Activated gamma-delta T cell (primary cell): ENCODE measurements around the gene MYADML2.
"Not testable (repeated sequence)": the region's sequence is repeated elsewhere in the genome, so short reads cannot be mapped to it uniquely, and the experiment has no call there.

Source experiments
- DNase-seq: peaks from one replicate; lab custom pipeline; 2025; lab: John Stamatoyannopoulos, UW

The MYADML2 gene

DNA sequence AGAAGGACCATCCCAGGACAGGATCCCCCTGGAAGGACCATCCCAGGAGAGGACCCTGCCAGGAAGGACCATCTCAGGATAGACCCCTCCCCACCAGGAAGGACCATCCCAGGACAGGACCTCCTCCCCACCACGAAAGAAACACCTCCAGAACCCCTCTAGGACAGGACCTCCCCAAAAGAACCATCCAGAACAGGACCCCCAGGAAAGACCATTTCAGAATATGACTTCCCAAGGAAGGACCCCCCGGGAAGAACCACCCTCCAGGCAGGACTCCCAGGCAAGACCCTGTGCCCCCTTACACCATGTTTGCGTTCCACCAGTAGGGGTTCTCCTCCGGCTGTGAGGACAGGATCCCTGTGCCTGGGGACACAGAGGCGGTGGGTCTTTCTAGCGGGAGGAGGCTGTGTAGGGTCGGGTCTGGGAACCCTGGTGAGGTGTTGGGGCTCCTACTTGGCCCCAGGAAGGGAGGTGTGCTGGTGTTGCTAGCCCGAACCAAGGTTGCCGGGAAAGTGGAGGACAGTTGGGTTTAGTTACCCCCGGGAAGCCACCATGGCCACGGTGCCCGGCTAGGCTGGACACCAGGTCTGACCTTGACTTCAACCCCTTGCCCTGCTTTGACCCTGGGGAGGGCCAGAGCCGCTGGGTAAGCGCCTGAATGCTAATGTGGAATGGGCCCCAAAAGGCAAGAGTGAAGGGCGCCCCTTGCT, 11.8 kb upstream of the MYADML2 start:
- DNase-seq = no peak

DNA sequence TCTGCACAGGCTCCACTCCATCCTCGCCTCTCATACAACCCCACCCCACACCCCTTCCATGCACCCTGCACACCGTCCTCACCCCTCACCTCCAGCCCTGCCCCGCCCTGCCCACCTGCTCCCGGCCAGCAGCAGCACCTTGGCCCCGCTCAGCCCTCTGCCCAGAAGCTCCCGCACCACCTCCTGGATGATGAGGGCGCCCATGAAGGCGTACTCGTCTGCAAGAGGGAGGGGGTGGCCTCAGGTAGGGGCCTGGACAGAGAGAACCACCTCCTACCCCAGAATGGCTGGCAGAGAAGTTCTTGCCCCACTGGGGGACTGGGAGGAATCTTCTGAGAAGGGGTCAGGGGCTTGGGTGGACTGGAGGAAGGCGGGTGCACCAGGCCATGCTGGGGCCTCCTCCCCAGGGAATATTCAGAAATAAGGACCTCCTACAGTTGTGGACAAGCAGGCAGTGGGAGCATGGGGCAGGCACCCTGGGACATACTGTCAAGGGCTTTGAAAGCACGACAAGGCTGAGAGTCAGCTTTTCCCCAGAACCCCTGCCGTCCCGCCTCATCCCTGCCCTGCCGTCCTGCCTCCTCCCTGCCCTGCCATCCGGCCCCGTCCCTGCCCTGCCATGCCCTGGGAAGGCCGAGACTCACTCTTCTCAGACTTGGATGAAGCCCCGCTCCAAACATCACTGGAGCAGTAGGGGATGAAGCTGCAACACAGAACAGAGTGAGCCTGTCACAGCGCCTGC, 10.8 kb upstream of the MYADML2 start:
- DNase-seq = no peak

DNA sequence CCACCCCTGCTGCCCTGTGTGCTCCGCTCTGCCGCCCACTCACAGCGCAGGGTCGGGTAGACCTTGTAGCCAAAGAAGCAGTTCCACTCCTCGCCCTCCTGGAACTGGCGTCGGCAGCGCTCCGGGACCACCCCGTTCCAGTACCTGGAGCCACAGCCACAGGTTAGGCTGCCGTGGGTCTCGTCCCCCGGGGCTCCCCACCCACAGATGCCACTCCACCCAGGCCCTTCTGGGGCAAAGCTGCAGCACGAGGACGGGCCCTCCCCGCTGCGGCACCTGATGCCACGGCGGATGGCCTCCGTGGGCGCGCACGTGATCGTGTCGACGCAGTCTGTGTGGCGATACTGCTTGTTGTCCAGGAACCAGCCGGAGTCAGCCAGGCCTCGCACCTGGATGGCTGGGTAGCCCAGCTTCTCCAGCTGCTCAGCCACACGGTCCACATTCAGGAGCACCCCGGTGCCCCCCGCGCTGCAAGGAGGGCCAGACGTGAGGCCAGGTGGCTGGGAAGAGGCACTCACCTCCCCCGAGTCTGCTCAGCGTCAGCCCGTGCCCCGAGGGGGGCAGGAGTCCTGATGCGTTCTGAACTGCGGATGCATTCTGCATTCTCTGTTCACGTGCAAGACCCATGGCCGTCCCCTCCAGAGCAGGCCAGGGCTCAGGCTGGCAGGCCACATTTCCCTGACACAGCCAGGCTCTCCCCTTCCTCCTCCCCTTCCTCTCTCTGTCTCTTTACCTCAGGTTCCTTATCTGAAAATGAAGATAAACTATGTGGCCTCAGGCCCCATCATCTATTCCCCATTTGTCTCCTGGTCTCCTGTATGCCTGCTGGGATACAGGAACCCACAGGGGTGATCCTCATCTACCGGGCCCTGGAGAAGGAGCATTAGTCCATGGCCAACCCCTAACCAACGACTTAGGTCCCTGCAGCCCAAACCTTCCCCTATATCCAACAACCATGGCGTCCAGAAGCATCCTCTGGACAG, 9.9 kb upstream of the MYADML2 start:
- no peak for DNase-seq

DNA sequence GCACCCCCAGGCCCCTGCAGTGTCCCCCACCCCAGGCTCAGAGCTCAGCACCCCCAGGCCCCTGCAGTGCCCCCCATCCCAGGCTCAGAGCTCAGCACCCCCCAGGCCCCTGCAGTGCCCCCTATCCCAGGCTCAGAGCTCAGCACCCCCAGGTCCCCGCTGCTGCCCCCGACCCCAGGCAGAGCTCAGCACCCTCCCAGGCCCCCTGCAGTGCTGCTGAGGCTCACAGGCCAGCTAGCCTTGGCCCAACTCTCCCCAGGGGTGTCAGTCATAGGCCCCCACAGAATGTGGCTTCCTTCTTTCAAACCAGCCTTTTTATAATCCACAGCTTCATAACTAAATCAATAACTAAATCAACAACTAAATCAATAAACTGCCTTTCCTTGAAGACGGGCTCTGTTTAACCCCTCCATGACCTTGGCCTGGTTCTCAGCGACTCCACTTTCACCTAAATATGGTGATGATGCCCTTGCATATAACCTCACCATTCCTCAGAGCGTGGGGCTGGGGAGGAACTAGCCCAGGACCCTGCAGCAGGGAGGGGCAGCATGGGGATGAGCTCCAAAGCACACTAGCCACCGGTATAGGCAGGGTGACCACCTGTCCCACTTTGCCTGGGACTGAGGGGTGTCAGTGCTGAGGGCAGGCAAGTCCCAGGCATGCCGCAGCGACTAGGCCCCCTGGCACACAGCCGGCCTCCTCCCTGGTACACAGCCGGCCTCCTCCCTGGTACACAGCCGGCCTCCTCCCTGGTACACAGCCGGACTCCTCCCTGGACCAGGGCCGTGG, 8.9 kb upstream of the MYADML2 start:
- no peak for DNase-seq

DNA sequence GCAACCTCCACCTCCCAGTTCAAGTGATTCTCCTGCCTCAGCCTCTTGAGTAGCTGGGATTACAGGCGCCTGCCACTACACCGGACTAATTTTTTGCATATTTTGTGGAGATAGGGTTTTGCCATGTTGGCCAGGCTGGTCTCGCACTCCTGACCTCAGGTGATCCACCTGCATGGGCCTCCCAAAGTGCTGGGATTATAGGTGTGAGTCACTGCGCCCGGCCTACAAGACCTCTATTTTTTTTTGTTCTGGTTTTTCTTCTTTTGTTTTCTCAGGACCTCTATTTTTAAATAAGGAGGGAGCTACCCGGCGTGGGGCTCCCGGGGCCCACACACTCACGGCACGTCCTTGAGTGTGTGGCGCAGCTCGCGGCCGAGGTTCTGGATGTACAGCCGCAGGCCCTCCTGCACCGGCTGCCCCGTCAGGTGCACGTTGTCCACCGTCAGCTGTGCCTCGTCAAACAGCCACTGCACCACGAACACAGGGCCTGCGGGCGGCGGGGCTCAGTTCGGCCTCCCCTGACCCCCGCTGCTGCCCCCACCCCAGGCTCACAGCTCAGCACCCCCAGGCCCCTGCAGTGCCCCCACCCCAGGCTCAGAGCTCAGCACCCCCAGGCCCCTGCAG, 8.1 kb upstream of the MYADML2 start:
- no peak for DNase-seq

DNA sequence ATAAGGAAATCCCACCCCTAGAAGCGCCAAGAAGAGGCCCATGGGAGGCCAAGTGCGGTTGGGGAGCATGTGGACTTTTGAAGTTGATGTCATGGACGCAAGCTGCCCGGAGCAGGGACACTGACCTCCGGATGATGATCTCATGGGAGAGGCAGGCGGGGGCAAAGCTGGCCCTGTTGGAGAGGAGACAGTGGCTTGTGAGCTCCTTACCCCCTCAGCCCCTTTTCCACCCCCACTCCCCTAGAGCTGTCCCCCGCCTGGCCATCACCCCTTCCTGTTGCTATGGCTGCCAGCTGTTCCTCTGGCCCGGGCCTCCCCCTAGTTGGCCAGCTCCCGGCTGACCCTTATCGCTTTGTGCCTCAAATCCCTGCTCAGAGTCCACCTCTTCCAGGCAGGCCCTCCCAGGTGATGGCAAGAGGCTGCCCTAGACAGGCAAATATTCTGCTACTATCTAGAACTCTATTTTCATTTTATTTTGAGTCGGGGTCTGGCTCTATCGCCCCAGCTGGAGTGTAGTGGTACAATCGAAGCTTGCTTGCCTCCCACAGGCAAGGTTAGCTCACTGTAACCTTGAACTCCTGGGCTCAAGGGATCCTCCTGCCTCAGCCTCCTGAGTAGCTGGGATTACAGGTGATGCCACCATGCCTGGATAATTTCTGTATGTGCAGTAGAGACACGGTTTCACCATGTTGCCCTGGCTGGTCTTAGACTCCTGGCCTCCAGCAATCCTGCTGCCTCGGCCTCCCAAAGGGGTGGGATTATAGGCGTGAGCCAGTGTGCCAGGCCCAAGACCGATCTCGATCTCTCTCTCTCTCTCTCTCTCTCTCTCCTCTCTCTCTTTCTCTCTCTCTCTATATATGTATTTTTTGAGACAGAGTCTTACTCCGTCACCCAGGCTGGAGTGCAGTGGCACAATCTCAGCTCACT, 7.4 kb upstream of the MYADML2 start:
- no peak for DNase-seq

DNA sequence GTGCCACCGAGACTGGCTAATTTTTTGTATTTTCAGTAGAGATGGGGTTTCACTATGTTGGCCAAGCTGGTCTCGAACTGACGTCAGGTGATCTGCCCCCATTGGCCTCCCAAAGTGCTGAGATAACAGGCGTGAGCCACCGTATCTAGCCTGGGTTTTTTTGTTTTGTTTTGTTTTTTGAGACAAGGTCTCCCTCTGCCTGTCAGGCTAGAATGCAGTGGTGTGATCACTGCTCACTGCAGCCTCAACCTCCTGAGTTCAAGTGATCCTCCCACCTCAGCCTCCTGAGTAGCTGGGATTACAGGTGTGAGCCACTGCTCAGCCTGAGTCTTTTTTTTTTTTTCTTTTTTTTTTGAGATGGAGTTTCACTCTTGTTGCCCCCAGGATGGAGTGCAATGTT, 6.4 kb upstream of the MYADML2 start:
- DNase-seq = not testable (repeated sequence)

DNA sequence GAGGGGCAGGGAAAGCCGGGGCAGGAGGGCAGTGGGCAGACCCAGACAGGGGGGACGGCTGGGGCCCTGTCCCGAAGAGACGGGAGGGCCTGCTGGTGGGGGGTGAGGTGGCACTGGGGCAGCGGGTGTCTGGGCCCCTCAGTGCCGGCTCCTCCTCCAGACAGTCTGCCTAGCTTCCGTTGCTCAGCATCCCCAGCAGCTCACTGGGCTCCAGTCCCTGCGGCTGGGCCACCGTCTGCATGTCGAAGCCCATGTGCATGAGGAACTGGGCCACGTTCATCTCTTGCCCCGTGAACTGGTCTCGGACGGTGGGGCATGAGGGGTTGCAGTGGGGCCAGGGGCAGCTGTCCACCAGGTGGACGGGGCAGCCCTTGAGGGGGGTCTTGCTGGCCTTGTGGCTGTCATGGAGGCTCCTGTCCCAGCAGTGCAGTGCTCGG, 5.8 kb upstream of the MYADML2 start:
- no peak for DNase-seq

DNA sequence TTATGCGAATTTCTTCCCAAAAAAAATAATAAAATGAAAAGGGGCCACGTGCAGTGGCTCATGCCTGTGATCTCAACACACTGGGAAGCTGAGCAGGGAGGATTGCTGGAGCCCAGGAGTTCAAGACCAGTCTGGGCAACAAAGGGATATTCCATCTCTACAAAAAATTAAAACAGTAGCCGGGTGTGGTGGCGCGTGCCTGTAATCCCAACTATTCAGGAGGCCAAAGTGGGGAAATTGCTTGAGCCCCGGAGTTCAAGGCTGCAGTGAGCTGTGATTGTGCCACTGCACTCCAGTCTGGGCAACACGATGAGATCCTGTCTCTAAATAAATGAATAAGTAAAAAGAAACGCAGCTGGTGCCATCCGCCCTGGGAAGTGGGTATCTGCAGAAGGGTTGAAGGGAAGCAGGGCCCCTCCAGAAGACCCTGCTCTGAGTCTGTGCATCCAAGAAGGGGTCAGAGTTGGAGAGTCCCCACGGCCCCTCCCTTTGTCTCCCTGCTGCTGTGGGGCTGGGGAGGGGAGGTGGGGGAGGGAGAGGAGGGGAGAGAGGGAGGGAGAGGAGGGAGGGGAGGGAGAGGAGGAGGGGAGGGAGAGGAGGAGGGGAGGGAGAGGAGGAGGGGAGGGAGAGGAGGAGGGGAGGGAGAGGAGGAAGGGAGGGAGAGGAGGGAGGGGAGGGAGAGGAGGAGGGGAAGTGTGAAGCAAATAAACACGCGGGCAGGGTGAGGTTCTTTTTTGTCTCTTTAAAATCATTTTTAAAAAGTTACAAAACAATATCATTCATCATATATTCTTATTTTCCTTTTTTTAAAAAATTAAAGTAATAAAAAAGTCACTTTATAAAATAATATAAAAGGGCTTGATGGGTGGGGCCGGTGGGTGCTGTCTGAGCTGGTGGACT, 5.0 kb upstream of the MYADML2 start:
- no peak for DNase-seq

DNA sequence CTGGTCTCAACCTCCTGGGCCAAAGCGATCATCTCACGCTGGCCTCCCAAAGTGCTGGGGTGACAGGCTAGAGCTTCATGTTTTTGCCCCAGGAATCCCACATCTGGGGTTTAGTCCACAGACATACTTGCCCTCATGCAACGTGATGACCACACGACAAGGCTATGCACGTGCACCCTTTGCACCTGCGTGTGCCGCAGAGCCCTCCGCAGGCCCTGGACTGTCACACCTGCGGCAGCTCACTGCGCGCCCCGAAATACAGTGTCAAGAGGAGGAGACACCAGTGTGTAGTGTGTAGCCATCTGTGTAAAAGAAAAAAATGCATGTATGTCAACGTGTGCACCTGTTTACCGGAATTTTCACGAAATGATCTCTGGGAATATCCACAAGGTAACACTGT, 3.5 kb upstream of the MYADML2 start:
- DNase-seq = no peak

DNA sequence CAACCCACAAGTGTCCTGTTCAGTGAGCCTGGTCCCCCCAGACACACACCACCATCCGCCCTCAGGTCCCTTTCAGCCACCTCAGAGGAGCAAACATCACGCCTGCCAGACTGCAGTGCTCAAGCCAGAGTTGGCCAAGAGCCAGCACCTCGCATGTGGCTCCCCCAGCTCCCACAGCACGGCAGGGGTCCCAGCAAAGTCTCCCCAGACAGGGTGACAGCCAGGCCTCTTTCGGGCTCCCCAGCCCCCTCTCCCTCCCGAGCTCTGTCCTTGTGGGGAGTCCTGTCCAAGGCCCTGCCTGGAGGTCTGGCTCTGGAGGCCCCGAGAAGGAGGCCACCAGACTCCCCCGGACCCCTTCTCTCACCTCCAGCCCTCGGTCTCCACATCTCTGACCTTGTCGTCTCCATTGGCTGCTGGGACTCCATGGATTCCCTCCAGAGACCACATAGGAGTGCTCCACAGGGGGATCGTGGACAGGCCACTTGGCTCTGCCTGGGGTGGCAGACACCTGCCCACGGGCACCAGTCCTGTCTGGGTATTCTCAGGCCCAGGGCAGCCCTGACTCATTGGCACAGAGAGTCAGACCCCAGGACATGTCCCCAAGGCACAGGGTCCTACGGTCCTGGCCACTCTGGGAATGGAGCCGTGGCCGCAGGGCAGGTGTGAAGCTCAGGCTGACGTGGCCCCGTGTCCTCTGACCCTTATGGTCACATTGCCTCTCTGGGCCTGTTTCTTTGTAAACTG, 1.8 kb upstream of the MYADML2 start:
- DNase-seq = no peak

DNA sequence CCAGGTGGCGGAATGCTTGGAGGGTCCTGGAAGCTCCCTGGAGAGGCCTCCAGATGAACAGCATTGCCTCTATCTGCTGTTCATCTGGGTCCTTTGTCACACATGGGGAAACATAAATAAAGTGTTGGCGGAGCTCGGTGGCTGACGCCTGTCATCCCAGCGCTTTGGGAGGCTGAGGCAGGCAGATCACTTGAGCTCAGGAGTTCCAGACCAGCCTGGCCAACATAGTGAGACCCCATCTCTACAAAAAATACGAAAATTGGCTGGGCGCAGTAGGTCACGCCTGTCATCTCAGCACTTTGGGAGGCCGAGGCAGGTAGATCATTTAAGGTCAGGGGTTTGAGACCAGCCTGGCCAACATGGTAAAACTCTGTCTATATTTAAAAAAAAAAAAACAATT, 2.2 kb downstream of the MYADML2 start:
- no peak for DNase-seq

DNA sequence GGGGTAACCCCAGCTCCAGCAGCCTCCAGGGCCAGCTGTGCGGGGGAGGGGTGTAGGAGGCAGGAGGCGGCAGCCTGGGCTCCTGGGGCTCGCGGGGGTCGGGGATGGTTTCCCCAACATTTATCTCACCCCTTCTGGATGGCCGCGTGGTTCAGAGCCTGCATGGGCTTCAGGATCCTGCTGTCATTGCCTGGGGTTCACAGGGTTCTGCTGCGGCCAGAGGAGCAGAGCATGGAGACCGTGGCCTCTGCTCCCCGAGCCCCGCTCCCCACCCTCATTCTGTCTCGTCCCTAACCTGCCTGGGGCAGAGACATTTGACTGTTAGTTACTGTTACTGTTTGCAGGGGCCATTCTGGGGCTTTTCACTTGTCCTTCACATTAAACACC, 4.9 kb downstream of the MYADML2 start:
- no peak for DNase-seq

DNA sequence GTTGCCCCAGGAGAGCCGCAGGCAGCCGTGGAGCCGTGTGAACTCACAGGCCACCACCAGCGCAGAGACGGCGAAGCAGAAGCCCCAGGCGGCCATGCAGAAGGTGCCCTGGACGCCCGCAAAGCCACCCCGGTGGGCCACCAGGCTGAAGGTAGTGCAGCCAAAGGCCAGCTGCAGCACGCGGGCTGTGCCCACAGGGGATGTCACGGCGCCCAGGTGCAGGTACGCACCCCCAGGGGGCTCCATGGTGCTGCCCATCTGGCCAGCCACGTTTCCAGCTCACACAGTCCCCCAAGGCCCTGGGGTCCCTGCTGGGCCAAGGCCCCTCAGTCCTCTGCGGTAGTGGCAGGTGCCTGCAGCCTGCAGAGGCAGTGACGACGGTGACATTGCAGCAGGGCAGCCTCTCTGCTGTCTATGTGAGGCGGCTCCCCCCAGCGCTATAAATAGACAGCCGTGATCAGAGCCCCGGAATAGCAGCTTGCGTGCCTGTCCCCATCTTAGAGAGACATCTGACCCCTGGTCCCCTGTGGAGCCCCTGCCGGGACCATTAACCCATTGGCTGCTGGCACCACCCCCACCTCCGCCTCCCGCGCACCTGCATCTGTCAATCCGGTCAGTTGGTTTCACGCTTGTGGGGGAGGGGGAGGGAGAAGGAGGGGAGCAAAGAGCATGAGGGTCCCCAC, 5.4 kb downstream of the MYADML2 start:
- no peak for DNase-seq

DNA sequence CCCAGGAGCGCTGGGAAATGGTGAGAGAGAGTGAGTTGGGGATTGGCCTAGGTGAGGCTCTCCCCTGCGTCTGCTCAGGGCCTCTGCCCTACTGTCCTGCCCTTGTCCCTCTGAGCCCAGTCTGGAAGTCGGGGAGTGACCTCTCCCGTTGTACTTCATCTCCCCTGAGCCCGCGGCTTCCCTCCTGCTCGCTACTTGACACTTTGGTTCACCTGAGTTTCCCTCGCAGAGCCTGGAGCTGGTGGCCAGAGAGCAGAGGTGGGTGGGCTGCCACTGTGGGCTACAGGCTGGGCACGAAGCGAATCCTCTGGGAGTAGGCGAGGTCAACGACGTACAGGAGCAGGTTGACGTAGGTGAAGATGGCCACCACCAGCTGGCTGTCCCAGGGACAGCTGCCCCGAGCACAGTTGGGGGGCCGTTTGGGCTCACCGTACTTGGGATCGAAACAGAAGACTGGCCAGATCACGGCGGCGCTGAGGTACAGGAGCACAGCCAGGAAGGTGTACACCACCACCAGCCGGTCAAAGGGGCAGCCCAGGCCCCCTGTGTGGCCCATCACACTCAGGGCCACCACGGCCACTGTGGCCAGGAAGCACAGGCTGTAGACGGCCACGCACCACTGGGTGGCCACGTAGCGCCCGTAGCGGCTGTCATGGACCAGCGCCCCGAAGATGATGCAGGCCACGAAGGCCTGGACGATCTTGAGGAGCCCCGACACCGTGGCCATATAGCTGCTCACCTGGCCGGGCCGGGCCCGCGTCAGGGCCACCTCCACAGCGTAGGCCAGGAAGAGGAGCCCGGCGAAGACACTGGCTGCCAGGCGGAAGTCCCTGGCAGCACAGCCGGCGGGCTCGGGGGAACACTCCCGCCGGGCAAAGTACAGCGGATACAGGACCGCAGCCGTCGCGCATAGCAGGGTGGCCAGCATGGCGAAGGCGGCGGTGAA, 6.2 kb downstream of the MYADML2 start:
- no peak for DNase-seq

DNA sequence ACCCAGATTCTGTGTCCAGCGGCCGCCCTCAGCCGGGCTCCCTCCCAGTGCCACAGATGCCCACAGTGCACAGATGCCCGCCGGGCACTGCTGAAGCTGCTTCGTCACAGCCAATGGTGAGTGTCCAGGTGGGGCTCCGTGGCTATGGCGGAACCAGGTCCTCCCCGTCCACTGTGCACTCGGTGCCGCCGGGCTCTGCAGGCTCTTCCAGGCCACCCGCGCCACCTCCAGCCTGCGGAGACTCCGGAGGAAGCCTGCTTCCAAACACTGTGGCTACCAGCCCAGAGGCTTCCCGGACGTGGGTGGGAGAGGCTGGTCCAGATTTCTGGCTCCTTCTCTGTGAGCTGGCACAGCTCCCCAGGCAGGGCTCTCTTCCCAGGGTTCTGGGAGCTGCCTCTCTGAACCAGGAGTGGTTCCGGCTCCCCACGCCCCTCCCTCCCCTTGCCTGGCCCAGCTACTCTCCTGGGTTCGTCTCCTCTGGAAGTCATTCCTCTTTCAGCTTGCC, 7.1 kb downstream of the MYADML2 start:
- no peak for DNase-seq
